Testis (tissue), 2 donors: ENCODE data around the gene PNCK.

Source experiments
- POLR2A ChIP-seq: fragments of 450-650 bp; IDR thresholded peaks from one replicate; pipeline ENCODE4 v1.6.1; 2017; ENCODE audit warnings: antibody characterized with exemption, mild to moderate bottlenecking, moderate library complexity
- TF ChIP-seq, protein P1 (sequence below), 3 experiments: fragments of 450-650 bp in 2 of 3; fragments of 200-600 bp in 1 of 3; sonication (generic) in 1 of 3; IDR thresholded peaks; one replicate each; pipeline ENCODE4 v1.5.1; 2016 to 2019; ENCODE audit warnings: antibody characterized with exemption in 3 of 3, mild to moderate bottlenecking in 2 of 3, moderate library complexity in 1 of 3

DNA sequence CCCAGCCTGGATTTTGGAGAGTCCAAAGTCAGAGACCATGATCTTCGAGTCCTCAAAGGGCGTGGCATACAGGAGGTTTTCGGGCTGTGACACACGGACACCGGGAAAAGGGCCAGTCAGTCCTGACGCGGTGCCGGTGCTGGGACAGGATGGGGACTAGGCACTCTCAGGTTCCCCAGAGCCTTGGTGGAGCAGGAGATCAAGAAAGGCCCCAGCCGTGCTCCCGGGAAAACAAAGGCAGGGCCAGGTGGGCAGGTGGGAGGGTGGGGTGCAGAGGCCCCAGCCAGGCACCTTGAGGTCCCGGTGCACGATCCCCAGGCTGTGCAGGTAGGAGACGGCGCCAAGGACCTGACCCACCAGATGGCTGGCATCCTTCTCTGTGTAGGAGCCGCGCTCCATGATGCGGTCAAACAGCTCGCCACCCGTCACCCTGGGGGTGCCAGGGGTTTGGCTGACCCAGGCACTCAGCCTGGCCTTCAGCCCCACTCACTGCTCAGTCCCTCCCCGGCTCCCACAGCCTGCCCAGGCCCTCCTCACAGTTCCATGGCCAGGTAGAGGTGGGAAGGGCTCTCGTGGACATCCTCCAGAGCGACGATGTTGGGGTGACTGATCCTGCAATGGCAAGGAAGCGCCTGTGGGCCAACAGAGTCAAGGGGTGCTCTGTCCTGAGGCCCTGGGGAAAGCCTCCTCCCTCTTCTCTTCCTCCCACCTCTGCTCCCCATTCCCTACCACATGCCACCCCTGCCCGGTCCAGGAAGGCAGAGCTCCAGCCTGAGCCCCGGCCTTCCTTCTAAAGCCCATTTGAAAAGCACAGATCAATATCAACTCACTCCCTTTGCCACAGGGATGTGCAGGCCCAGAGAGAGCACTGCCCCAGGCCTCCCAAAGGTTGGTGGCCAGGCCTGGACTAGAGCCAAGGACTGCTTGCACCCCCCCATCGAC lies 1.8 kb downstream of the PNCK start:
- no peak for TF ChIP-seq POLR2A
- TF ChIP-seq, protein P1, sequence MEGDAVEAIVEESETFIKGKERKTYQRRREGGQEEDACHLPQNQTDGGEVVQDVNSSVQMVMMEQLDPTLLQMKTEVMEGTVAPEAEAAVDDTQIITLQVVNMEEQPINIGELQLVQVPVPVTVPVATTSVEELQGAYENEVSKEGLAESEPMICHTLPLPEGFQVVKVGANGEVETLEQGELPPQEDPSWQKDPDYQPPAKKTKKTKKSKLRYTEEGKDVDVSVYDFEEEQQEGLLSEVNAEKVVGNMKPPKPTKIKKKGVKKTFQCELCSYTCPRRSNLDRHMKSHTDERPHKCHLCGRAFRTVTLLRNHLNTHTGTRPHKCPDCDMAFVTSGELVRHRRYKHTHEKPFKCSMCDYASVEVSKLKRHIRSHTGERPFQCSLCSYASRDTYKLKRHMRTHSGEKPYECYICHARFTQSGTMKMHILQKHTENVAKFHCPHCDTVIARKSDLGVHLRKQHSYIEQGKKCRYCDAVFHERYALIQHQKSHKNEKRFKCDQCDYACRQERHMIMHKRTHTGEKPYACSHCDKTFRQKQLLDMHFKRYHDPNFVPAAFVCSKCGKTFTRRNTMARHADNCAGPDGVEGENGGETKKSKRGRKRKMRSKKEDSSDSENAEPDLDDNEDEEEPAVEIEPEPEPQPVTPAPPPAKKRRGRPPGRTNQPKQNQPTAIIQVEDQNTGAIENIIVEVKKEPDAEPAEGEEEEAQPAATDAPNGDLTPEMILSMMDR (IDR thresholded peaks at IDR 0.05) = no peak
